Upper lobe of right lung (tissue), 1 donor: ENCODE data around the gene MAGEB16. TPM values are rescaled to one million over a fixed set of nuclear protein-coding genes. Genes with fewer than 3 reads are reported as not detected.
A peak's percentile ranks its signal among the peaks of the same experiment; 100 is the strongest.

Experiments used
- ATAC-seq: fragments of 200-7000 bp; cut with Tn5 transposase; one replicate; pipeline ENCODE4 v1.9.1; 2020; ENCODE audit warnings: mild to moderate bottlenecking, moderate library complexity
- DNase-seq: peaks from one replicate; pipeline ENCODE4 v3.0.0-alpha.2; 2020
- H3K27ac ChIP-seq: fragments of 200-600 bp; one replicate; pipeline ENCODE4 v1.8.0; 2022
- H3K27me3 ChIP-seq: fragments of 200-600 bp; one replicate; pipeline ENCODE4 v1.8.0; 2022; ENCODE audit warnings: mild to moderate bottlenecking
- H3K36me3 ChIP-seq: fragments of 200-600 bp; one replicate; pipeline ENCODE4 v1.8.0; 2022
- H3K4me1 ChIP-seq: fragments of 200-600 bp; one replicate; pipeline ENCODE4 v1.8.0; 2022
- H3K4me3 ChIP-seq: fragments of 200-600 bp; one replicate; pipeline ENCODE4 v1.8.0; 2022; ENCODE audit warnings: mild to moderate bottlenecking
- H3K9me3 ChIP-seq: fragments of 200-600 bp; one replicate; pipeline ENCODE4 v1.8.0; 2022
- CTCF ChIP-seq: fragments of 200-600 bp; IDR thresholded peaks from one replicate; pipeline ENCODE4 v1.8.0; 2022; ENCODE audit warnings: antibody characterized with exemption
- intact Hi-C: fragments of 100-400 bp; cut with DNase I; formaldehyde crosslinking; loops from one replicate; pipeline ENCODE4 v1.11.0; 2022
- total RNA-seq: library from RNA; stranded (reverse); fragmentation: NEBNext Ultra II Directional; extraction: Animal tissue kit (Norgen Biotek cat#: 25700); gene quantifications from one replicate; pipeline ENCODE4 v1.2.1, GENCODE V29; 2021
- donor health status: DM: no; HTN: yes; CAD: no; lungs with severe emphysema.

The MAGEB16 gene
- total RNA-seq, 1 donor from 2014 or later, result not detected

- Histone ChIP-seq H3K9me3 (no peaks in the 10 kb centered on the region), H3K4me3 (no peak overlapping the region), H3K4me1 (no peaks in the 10 kb centered on the region), H3K36me3 (no peaks in the 10 kb centered on the region), H3K27me3 (no peaks in the 10 kb centered on the region), H3K27ac (no peak overlapping the region)
- ATAC-seq (no peak), DNase-seq (no peak)
- intact Hi-C loops, result no loop called here
- no peak for TF ChIP-seq CTCF
These were observed 11.6 kb downstream of the MAGEB16 start for GRCh38 chrX:35809781-35810180.

- intact Hi-C loops, result no loop called here
- Histone ChIP-seq H3K27ac (no peak overlapping the region), H3K36me3 (no peaks in the 10 kb centered on the region), H3K4me1 (no peaks in the 10 kb centered on the region), H3K4me3 (no peak overlapping the region), H3K9me3 (no peaks in the 10 kb centered on the region), H3K27me3 (no peaks in the 10 kb centered on the region)
- no peak for DNase-seq
- no peak for TF ChIP-seq CTCF
- ATAC-seq, result no peak
These were observed 21.1 kb downstream of the MAGEB16 start for GRCh38 chrX:35819241-35819640.

GRCh38 chrX:35826503-35826902, 28.4 kb downstream of the MAGEB16 start:
- ATAC-seq (no peak), DNase-seq (no peak)
- Histone ChIP-seq H3K36me3 (no peaks in the 10 kb centered on the region), H3K27me3 (no peaks in the 10 kb centered on the region), H3K9me3 (no peaks in the 10 kb centered on the region), H3K27ac (no peak overlapping the region), H3K4me3 (no peak overlapping the region), H3K4me1 (no peaks in the 10 kb centered on the region)
- TF ChIP-seq CTCF, result no peak
- intact Hi-C loops, result no loop called here

GRCh38 chrX:35829501-35829900, 31.4 kb downstream of the MAGEB16 start:
- H3K36me3 ChIP-seq, result no peaks in the 10 kb centered on the region
- no peak overlapping the region for H3K4me3 ChIP-seq
- no peaks in the 10 kb centered on the region for H3K4me1 ChIP-seq
- H3K9me3 ChIP-seq, result no peaks in the 10 kb centered on the region
- H3K27ac ChIP-seq, result no peak overlapping the region
- intact Hi-C loops, result no loop called here
- TF ChIP-seq CTCF, result no peak
- ATAC-seq, result no peak
- H3K27me3 ChIP-seq, result no peaks in the 10 kb centered on the region
- DNase-seq, result no peak

GRCh38 chrX:35841872-35842271, 43.7 kb downstream of the MAGEB16 start:
- Histone ChIP-seq H3K27ac (no peak overlapping the region), H3K36me3 (no peaks in the 10 kb centered on the region), H3K4me1 (no peaks in the 10 kb centered on the region), H3K4me3 (no peak overlapping the region), H3K9me3 (no peaks in the 10 kb centered on the region), H3K27me3 (no peaks in the 10 kb centered on the region)
- DNase-seq (no peak), ATAC-seq (peak; percentile 34)
- intact Hi-C loops, result no loop called here
- no peak for TF ChIP-seq CTCF

GRCh38 chrX:35842674-35843073, 44.5 kb downstream of the MAGEB16 start:
- Histone ChIP-seq H3K4me3 (no peak overlapping the region), H3K9me3 (no peaks in the 10 kb centered on the region), H3K4me1 (no peaks in the 10 kb centered on the region), H3K36me3 (no peaks in the 10 kb centered on the region), H3K27me3 (no peaks in the 10 kb centered on the region), H3K27ac (no peak overlapping the region)
- ATAC-seq (peak; percentile 51), DNase-seq (no peak)
- intact Hi-C loops, result no loop called here
- no peak for TF ChIP-seq CTCF
